ENCODE data around the gene KCP. TPM values are rescaled to one million over a fixed set of nuclear protein-coding genes. Genes with fewer than 3 reads are reported as not detected.
A peak's percentile ranks its signal among the peaks of the same experiment; 100 is the strongest.

KCP gene
- total RNA-seq, 1 donor from 2014 or later = 4.3 TPM

- Mint-ChIP-seq H3K4me1 (ENCODE audit: unreplicated experiment) (no peaks in the 10 kb centered on the region), H3K27me3 (ENCODE audit: unreplicated experiment) (peaks cover 7% of the 10 kb centered on the region), H3K4me3 (ENCODE audit: unreplicated experiment) (no peak overlapping the region), H3K9me3 (ENCODE audit: unreplicated experiment) (no peaks in the 10 kb centered on the region), H3K36me3 (ENCODE audit: low read depth, unreplicated experiment) (no peaks in the 10 kb centered on the region), H3K27ac (ENCODE audit: unreplicated experiment) (no peak overlapping the region)
- peak; percentile 35 for TF ChIP-seq CTCF (IDR thresholded peaks at IDR 0.05; ENCODE audit: unreplicated experiment)
- peak; percentile 80 for DNase-seq (ENCODE audit: low spot score)
Observed at GRCh38 chr7:128879939-128880746, 30.4 kb downstream of the KCP start.

GRCh38 chr7:128879461-128879938 is 31.0 kb downstream of the KCP start:
- Mint-ChIP-seq H3K4me3 (ENCODE audit: unreplicated experiment) (no peak overlapping the region), H3K27me3 (ENCODE audit: unreplicated experiment) (peaks cover 7% of the 10 kb centered on the region), H3K4me1 (ENCODE audit: unreplicated experiment) (no peaks in the 10 kb centered on the region), H3K36me3 (ENCODE audit: low read depth, unreplicated experiment) (no peaks in the 10 kb centered on the region), H3K27ac (ENCODE audit: unreplicated experiment) (no peak overlapping the region), H3K9me3 (ENCODE audit: unreplicated experiment) (no peaks in the 10 kb centered on the region)
- TF ChIP-seq CTCF (IDR thresholded peaks at IDR 0.05; ENCODE audit: unreplicated experiment) = no peak
- no peak for DNase-seq (ENCODE audit: low spot score)

- TF ChIP-seq CTCF (IDR thresholded peaks at IDR 0.05; ENCODE audit: unreplicated experiment) = no peak
- Mint-ChIP-seq H3K27me3 (ENCODE audit: unreplicated experiment) (peaks cover 7% of the 10 kb centered on the region), H3K9me3 (ENCODE audit: unreplicated experiment) (no peaks in the 10 kb centered on the region), H3K27ac (ENCODE audit: unreplicated experiment) (no peak overlapping the region), H3K4me1 (ENCODE audit: unreplicated experiment) (no peaks in the 10 kb centered on the region), H3K4me3 (ENCODE audit: unreplicated experiment) (no peak overlapping the region), H3K36me3 (ENCODE audit: low read depth, unreplicated experiment) (no peaks in the 10 kb centered on the region)
- no peak for DNase-seq (ENCODE audit: low spot score)
Observed at GRCh38 chr7:128878226-128879105, 32.0 kb downstream of the KCP start.

GRCh38 chr7:128877756-128878120 is 32.8 kb downstream of the KCP start:
- no peak for DNase-seq (ENCODE audit: low spot score)
- no peak overlapping the region for H3K4me3 Mint-ChIP-seq (ENCODE audit: unreplicated experiment)
- H3K9me3 Mint-ChIP-seq (ENCODE audit: unreplicated experiment) = no peaks in the 10 kb centered on the region
- TF ChIP-seq CTCF (IDR thresholded peaks at IDR 0.05; ENCODE audit: unreplicated experiment) = no peak
- H3K27me3 Mint-ChIP-seq (ENCODE audit: unreplicated experiment) = peaks cover 7% of the 10 kb centered on the region
- no peaks in the 10 kb centered on the region for H3K36me3 Mint-ChIP-seq (ENCODE audit: low read depth, unreplicated experiment)
- H3K4me1 Mint-ChIP-seq (ENCODE audit: unreplicated experiment) = no peaks in the 10 kb centered on the region
- H3K27ac Mint-ChIP-seq (ENCODE audit: unreplicated experiment) = no peak overlapping the region

Data from endothelial cell (in vitro differentiated cells).